Activated naive CD4-positive, alpha-beta T cell treated with anti-CD3 and anti-CD28 coated beads, Interleukin-2, amount 50 U/mL, for 24 hours (primary cell): ENCODE measurements around the gene PDE8B.

Experiments used
- H3K27ac Mint-ChIP-seq: one replicate; pipeline ENCODE4 v1.8.0; 2021; ENCODE audit warnings: mild to moderate bottlenecking, mixed read lengths
- H3K27me3 Mint-ChIP-seq: one replicate; pipeline ENCODE4 v1.8.0; 2021; ENCODE audit warnings: mixed read lengths
- H3K36me3 Mint-ChIP-seq: one replicate; pipeline ENCODE4 v1.8.0; 2021; ENCODE audit warnings: mixed read lengths
- H3K4me1 Mint-ChIP-seq: one replicate; pipeline ENCODE4 v1.8.0; 2021; ENCODE audit warnings: mixed read lengths
- H3K4me3 Mint-ChIP-seq: one replicate; pipeline ENCODE4 v1.8.0; 2021; ENCODE audit warnings: mild to moderate bottlenecking, mixed read lengths
- H3K9me3 Mint-ChIP-seq: one replicate; pipeline ENCODE4 v1.8.0; 2021; ENCODE audit warnings: mixed read lengths

The PDE8B gene

DNA sequence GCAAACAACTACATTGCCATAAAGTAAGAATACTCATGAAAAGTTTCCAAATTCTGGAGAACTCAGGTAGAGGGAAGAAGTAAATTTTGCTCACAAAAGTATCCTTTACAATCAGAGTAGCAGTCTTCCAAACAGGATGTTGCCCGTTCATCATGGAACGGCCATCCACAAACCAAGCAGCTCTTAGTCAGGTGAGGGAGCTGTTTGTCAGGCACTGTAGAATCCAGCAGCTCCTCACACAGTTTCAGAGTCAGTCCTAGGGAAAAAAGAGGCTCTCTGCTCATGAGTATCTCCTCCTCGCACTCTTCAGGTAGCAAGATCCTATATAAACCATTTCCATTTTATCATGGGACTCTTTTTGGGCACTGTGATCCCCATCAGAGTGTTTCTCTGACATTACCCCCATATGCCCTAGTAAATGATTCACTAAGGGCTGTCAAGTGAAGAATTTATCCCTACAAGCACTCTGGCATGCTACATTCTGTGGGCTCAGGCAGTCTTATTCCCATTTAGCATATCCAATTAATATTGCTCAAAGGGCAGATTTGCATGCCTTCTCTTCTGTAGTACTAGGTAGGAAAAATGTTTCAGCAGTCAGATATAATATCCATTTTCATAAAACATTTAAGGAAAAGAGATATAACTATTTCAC, 183.7 kb downstream of the PDE8B start:
- no peak overlapping the region for H3K27ac Mint-ChIP-seq
- no peaks in the 10 kb centered on the region for H3K27me3 Mint-ChIP-seq
- no peak overlapping the region for H3K4me3 Mint-ChIP-seq
- peaks cover 6% of the 10 kb centered on the region for H3K4me1 Mint-ChIP-seq
- peaks cover 2% of the 10 kb centered on the region for H3K36me3 Mint-ChIP-seq
- no peaks in the 10 kb centered on the region for H3K9me3 Mint-ChIP-seq

DNA sequence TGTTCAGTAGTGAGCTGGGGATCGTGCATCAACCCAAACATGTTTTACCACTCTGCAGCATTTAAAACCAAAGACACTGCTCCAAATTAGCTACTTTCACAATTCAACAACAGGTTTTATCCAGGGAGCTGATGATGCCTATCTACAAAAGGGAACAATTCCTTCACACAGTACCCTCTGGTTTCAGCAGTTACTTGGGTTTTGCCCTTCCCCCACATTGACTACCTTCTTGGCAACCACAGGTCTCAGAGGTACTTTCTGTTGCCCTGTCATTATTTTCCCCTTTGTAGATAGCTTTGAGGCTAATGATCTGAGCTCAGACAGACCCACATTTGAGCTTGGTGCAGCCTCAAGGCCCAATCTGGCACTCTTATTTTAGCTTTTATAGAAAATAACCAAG, 185.5 kb downstream of the PDE8B start:
- no peaks in the 10 kb centered on the region for H3K9me3 Mint-ChIP-seq
- H3K36me3 Mint-ChIP-seq: peaks cover 2% of the 10 kb centered on the region
- no peak overlapping the region for H3K27ac Mint-ChIP-seq
- H3K27me3 Mint-ChIP-seq: no peaks in the 10 kb centered on the region
- no peak overlapping the region for H3K4me3 Mint-ChIP-seq
- peaks cover 6% of the 10 kb centered on the region for H3K4me1 Mint-ChIP-seq

DNA sequence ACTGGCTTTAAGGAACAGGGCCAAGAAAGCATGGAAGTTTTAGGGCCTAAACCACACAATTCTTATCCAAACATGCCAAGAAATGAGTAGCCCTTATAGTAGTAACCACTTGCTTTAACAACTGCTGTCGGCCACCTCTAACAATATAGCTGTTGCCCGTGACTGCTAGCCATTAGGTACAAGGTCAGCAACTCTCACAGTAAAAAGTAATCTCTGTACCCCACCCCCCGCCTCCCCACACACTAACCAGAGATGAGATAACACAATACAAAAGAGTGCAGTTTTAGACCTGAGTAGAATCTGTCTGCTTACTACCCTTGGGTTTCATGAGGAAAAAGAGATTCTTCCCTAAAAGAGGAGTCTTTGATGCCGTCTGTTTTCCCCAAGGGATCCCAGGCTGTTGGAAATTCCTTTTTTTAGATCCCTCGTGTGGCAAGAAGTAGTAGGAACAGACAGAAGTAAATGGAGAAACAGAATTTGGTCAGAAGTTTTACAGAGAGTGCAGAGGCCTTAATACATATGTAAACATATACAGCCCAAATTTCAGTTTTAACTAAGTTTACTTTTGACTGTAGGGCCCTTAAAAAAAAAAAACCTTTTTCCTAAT, 187.3 kb downstream of the PDE8B start:
- Mint-ChIP-seq H3K4me3 (no peak overlapping the region), H3K36me3 (no peaks in the 10 kb centered on the region), H3K9me3 (no peaks in the 10 kb centered on the region), H3K27ac (no peak overlapping the region), H3K27me3 (no peaks in the 10 kb centered on the region), H3K4me1 (peaks cover 6% of the 10 kb centered on the region)

DNA sequence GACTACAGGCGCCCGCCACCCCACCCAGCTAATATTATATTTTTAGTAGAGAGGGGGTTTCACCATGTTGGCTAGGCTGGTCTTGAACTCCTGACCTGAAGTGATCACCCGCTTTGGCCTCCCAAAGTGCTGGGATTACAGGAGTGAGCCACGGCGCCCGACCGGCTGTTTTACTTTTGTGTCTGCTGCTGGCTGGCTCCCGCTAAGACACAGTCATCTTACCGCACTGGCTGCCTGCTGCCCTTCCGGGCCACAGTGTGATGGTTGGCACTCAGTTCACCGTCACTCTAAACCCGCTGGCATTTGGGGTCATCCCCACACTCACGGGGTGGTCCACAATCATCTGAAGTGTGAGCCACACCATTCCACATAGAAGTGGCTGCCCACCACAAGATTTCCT, 188.0 kb downstream of the PDE8B start:
- Mint-ChIP-seq H3K27ac (no peak overlapping the region), H3K36me3 (no peaks in the 10 kb centered on the region), H3K4me1 (peaks cover 6% of the 10 kb centered on the region), H3K27me3 (no peaks in the 10 kb centered on the region), H3K4me3 (no peak overlapping the region), H3K9me3 (no peaks in the 10 kb centered on the region)

DNA sequence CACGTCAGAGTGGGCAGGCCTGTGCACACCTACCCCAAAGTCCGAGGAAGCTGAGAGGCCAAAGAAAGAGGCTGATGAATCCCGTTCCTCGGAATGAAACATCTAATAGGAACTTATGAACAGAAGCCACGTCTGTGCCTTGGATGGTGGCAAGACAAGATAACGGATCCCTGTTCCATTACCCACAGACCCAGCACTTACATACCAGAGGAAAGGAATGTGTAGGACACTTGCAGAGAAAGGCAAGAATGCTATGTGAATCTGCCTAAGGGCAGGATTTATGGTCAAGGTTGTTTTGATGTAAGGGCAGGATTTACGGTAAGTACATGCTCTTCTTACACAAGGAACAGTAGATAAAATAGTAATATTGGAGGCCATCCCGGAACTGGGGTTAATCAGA, 188.4 kb downstream of the PDE8B start:
- H3K27ac Mint-ChIP-seq: no peak overlapping the region
- peaks cover 6% of the 10 kb centered on the region for H3K4me1 Mint-ChIP-seq
- H3K9me3 Mint-ChIP-seq: no peaks in the 10 kb centered on the region
- H3K4me3 Mint-ChIP-seq: no peak overlapping the region
- H3K36me3 Mint-ChIP-seq: no peaks in the 10 kb centered on the region
- no peaks in the 10 kb centered on the region for H3K27me3 Mint-ChIP-seq

DNA sequence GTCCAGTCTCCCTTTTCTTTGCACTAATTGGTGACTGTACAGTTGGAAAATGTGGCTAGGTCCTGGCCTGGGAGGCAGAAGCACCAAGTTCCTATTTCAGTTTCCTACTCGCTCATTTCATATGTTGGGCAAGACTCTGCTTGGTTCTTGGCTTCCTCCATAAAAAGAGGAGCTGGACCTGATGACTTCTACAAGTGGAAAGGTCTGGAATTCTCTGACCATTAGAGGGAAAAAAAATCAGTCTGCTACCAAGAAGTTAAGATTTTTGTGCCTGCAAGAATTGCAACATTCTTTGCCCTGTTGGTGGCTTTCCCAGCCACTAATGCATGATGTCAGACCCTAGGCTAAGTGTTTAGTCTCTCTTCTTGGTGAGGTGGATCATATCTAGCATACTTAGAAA, 190.2 kb downstream of the PDE8B start:
- no peak overlapping the region for H3K4me3 Mint-ChIP-seq
- no peaks in the 10 kb centered on the region for H3K9me3 Mint-ChIP-seq
- H3K36me3 Mint-ChIP-seq: no peaks in the 10 kb centered on the region
- peaks cover 6% of the 10 kb centered on the region for H3K4me1 Mint-ChIP-seq
- no peak overlapping the region for H3K27ac Mint-ChIP-seq
- H3K27me3 Mint-ChIP-seq: peaks cover under 1% of the 10 kb centered on the region

DNA sequence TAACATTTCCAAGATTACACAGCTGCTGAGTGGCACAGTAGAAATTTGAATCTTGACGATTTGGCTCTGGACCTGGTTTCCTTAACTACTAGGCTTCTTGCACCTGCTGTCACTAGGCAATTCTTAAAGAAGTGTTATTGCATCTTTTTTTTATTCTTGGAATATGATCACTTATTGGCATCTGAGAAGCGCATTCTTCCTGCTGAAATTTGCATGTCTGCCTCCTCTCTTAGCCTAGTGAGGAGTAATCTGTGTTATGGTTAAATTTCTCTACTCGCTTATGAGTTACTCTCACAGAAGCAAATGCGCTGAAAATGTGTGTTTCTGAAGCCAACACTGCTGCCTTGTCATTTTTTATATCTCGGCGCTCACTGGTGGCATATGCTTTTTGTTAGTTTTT, 192.3 kb downstream of the PDE8B start:
- Mint-ChIP-seq H3K36me3 (no peaks in the 10 kb centered on the region), H3K4me1 (no peaks in the 10 kb centered on the region), H3K27ac (no peak overlapping the region), H3K9me3 (no peaks in the 10 kb centered on the region), H3K4me3 (no peak overlapping the region), H3K27me3 (peaks cover 2% of the 10 kb centered on the region)

DNA sequence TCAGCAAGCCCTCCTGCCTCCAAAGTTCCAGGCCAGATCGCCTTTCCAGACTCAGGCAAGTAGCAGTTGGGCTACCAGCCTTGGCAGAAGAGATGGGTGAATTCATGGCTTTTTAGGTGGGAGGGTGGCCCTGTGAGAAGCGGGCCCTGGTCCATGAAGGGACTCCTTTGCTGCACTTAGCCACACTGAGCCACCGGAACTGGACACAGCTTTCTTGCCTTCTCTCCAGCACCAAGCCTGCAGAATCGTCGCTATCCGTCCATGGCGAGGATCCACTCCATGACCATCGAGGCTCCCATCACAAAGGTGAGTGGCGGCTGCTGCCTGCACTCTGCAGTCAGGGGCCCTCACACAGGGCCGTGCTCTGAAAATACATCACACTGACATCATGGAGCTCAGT, 196.7 kb downstream of the PDE8B start:
- H3K9me3 Mint-ChIP-seq: no peaks in the 10 kb centered on the region

DNA sequence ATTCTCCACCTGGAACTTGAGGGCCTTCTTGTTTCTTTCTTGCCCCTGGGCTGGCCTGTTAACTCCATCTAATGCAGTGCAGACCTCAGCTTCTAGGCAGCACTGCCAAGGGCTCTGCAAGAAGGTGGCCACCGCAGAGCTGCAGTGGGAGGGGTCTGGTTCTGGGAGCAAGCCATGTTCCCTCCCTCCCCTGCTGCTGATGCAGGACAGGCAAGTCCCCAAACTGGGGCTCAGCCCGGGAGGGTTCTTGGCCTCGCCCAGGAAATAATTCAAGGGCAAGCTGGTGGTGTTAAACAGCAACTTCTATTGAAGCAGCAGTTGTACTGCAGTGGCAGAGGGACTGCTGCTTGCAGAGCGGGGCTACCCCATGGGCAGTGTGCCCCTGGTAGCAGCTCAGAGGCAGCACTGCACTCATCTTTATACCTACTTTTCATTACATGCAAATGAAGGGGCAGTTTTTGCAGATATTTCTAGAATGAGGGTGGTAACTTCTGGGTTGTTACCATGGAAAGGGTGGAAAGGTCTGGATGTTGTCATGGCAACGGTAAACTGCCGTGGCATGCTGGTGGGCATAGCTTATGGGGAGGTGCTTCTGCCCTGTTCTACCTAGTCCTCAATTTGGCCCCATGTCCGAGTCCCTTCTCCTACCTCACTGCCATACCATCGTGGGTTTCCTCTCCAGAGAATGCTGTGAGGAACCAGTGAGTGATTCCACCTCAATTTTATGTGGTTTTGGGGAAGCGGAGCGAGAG, 199.6 kb downstream of the PDE8B start:
- no peak overlapping the region for H3K4me3 Mint-ChIP-seq
- no peak overlapping the region for H3K27ac Mint-ChIP-seq
- H3K36me3 Mint-ChIP-seq: no peaks in the 10 kb centered on the region
- H3K27me3 Mint-ChIP-seq: peaks cover 2% of the 10 kb centered on the region
- no peaks in the 10 kb centered on the region for H3K9me3 Mint-ChIP-seq
- no peaks in the 10 kb centered on the region for H3K4me1 Mint-ChIP-seq

More for the DNA sequence above, 196.7 kb downstream of the PDE8B start:
- Mint-ChIP-seq H3K4me3 (no peak overlapping the region), H3K27ac (no peak overlapping the region), H3K27me3 (peaks cover 2% of the 10 kb centered on the region), H3K36me3 (no peaks in the 10 kb centered on the region), H3K4me1 (no peaks in the 10 kb centered on the region)

DNA sequence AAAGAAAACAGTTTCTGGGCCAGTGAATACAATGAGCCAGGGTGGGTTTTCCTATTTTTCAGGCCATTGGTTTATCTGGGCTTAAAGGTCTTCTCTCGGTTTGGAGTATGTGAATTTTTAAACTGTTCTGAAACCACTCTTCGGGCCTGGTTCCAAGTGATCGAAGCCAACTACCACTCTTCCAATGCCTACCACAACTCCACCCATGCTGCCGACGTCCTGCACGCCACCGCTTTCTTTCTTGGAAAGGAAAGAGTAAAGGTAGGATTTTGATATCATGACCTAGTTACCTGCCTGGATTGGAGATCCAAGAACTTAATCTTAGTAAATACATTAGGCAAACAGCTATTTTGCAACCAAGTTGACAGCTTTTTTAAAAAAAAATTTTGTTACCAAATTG, 202.6 kb downstream of the PDE8B start:
- Mint-ChIP-seq H3K36me3 (no peaks in the 10 kb centered on the region), H3K4me3 (no peak overlapping the region), H3K27me3 (no peaks in the 10 kb centered on the region), H3K4me1 (no peaks in the 10 kb centered on the region), H3K9me3 (no peaks in the 10 kb centered on the region), H3K27ac (no peak overlapping the region)

DNA sequence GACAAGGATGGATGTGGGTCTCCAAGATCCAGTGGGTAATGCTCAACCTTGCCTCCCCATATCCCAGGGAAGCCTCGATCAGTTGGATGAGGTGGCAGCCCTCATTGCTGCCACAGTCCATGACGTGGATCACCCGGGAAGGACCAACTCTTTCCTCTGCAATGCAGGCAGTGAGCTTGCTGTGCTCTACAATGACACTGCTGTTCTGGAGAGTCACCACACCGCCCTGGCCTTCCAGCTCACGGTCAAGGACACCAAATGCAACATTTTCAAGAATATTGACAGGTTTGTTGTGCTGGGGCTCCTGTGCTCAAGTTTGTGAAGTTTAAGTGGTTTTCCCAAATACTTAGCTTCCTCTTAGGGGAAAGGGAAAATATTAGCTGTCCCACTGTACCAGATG, 207.7 kb downstream of the PDE8B start:
- peaks cover 1% of the 10 kb centered on the region for H3K27me3 Mint-ChIP-seq
- no peak overlapping the region for H3K27ac Mint-ChIP-seq
- H3K4me3 Mint-ChIP-seq: no peak overlapping the region
- peaks cover 3% of the 10 kb centered on the region for H3K4me1 Mint-ChIP-seq
- no peaks in the 10 kb centered on the region for H3K9me3 Mint-ChIP-seq
- H3K36me3 Mint-ChIP-seq: no peaks in the 10 kb centered on the region

DNA sequence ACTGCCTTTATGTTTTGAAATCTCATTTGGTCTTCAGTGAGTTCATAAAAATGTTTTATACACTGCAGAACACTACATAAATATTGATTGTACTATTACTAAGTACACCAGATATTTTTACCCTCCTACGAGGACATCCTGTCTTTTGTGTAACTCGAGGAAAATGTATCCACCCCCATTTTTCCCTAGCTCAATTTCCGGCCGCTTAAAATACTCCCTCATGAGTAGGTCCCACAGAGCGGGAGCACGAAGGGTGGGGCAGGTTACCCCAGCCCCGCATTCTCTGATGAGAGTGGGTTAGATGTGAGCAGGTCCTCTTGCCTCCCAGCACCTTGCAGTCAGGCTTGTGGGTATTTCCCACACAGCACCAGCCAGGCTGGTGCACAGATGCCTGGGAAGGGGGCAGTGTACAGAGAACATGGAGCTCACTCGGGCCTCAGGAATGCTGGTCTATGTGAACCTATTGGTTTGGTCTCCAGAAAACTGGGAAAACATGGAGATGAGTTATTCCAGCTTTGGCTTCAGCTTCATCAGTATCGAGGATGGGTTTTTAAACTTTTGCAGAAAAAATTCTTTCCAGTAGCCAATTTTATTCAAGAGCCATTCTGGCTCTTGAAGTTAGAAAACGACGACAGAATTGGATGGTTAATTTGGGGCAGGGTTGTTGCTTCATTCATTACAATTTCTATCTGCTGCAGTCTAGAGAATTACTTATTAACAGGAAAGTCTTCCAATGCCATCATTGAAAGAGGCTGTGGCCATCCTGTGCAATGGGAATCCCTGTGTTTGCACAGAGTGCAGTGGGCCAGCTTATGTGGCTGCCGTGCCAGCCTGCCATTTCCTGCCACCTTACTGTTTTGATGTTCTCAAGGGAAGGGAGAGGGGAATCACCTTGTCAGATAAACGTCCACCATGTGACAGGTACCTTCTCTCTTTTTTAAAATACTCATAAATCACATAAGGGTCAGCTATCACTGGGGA, 208.4 kb downstream of the PDE8B start:
- H3K27me3 Mint-ChIP-seq: peaks cover 1% of the 10 kb centered on the region
- no peaks in the 10 kb centered on the region for H3K9me3 Mint-ChIP-seq
- H3K36me3 Mint-ChIP-seq: no peaks in the 10 kb centered on the region
- no peak overlapping the region for H3K27ac Mint-ChIP-seq
- peaks cover 3% of the 10 kb centered on the region for H3K4me1 Mint-ChIP-seq
- no peak overlapping the region for H3K4me3 Mint-ChIP-seq

DNA sequence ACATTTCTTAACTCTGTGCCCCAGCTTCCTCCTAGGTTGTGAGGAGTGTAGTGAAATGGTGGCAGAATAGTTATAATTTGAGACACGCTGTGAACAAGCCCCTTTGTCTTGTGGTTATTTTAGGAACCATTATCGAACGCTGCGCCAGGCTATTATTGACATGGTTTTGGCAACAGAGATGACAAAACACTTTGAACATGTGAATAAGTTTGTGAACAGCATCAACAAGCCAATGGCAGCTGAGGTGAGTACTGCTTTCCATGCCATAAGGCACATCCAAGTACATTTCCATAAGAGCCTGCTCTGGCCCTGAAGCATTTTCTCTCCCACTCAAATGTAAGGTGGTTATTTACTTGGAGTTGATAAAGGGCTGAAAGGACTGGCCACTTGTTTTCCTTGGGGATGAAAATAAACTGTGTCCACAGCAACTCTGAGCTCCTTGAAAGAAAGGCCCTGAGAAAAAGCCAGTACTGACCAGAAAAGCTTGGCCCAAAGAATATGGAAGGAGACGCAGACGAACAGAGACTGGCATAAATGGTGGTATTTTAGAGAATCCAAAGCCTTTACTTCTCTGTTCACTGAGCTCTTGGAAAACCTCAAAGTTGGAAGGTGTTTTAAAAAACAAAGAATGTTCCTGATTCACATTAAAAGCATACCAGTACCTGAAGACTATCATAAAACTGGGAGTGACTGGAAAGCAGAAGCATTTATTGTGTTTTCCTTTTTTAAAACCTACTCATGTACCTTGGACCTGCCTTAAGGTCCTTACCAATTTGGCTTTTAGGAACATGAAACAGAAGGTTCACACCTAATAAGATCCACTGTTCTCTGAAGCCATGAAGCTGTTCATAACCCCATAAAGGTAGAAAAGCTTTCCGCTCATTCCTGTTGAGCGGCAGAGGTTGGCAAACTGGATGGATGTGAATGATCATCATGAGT, 209.4 kb downstream of the PDE8B start:
- Mint-ChIP-seq H3K4me1 (peaks cover 3% of the 10 kb centered on the region), H3K9me3 (no peaks in the 10 kb centered on the region), H3K36me3 (no peaks in the 10 kb centered on the region), H3K27ac (no peak overlapping the region), H3K4me3 (no peak overlapping the region), H3K27me3 (peaks cover 1% of the 10 kb centered on the region)

DNA sequence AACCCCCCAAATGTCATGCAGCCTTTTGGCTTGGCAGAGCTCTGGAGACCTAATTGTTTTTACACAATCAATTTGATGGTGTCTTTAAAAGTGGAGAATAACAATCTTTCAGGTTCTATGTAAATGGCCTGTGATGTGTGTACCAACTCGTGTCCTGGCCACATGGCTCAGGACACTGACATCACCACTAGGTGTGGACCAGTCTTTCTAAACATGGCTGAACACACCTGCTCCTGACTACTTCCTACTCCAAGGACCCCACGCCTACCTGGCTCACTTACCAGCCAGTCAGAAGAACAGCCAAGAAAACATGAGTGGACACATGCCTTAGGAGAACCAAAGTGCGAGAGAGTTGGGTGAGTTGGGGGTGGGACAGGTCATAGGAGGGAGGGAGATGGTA, 210.5 kb downstream of the PDE8B start:
- Mint-ChIP-seq H3K27ac (no peak overlapping the region), H3K27me3 (peaks cover 1% of the 10 kb centered on the region), H3K4me3 (no peak overlapping the region), H3K9me3 (no peaks in the 10 kb centered on the region), H3K36me3 (no peaks in the 10 kb centered on the region), H3K4me1 (peaks cover 3% of the 10 kb centered on the region)
